Calu3 (cell line): Measurements from ENCODE around the gene DLGAP1. TPM values are rescaled to one million over a fixed set of nuclear protein-coding genes. Genes with fewer than 3 reads are reported as not detected.

Experiments used
- BruUV-seq: library from RNA; stranded (reverse); fragments of 400-500 nt; replicated peaks from 2 replicates; lab custom pipeline; 2021; lab: Mats Ljungman, UMichigan
- CTCF ChIA-PET: fragments of 300-600 bp; sonication (Branson Sonifier 250); formaldehyde crosslinking; loops from one replicate; lab custom pipeline; 2022; ENCODE audit warnings: antibody characterized with exemption; lab: Charles Lee
- DNase-seq: peaks from one replicate; pipeline ENCODE4 v3.0.0; 2022
- H3K27ac Mint-ChIP-seq: one replicate; pipeline ENCODE4 v1.8.0; 2022; ENCODE audit warnings: mixed read lengths; ENCODE audit not compliant: unreplicated experiment
- H3K27me3 Mint-ChIP-seq: one replicate; pipeline ENCODE4 v1.8.0; 2022; ENCODE audit warnings: mixed read lengths; ENCODE audit not compliant: unreplicated experiment
- H3K36me3 Mint-ChIP-seq: one replicate; pipeline ENCODE4 v1.8.0; 2022; ENCODE audit warnings: mild to moderate bottlenecking, moderate library complexity, mixed read lengths; ENCODE audit not compliant: insufficient read depth, unreplicated experiment
- H3K4me1 Mint-ChIP-seq: one replicate; pipeline ENCODE4 v1.8.0; 2022; ENCODE audit warnings: mild to moderate bottlenecking, low read depth, mixed read lengths; ENCODE audit not compliant: unreplicated experiment
- H3K4me3 Mint-ChIP-seq: one replicate; pipeline ENCODE4 v1.8.0; 2022; ENCODE audit warnings: mild to moderate bottlenecking, low read depth, moderate library complexity, mixed read lengths; ENCODE audit not compliant: unreplicated experiment
- H3K9me3 Mint-ChIP-seq: one replicate; pipeline ENCODE4 v1.8.0; 2022; ENCODE audit warnings: low read depth, mixed read lengths; ENCODE audit not compliant: unreplicated experiment
- intact Hi-C: fragments of 100-400 bp; cut with micrococcal nuclease; formaldehyde crosslinking; loops from one replicate; pipeline ENCODE4 v1.10.0; 2022; ENCODE audit not compliant: unreplicated experiment
- microRNA-seq: library from miRNA; unstranded; fragments of <30 nt; microRNA quantifications from one replicate; pipeline ENCODE4 v1.2.0, GENCODE V29; 2022
- total RNA-seq: library from RNA; stranded (reverse); gene quantifications from 2 replicates; pipeline ENCODE4 v1.2.3, GENCODE V29; 2022
- TF ChIP-seq, protein P1 (sequence below): fragments of 200-600 bp; IDR thresholded peaks from one replicate; pipeline ENCODE4 v1.8.0; 2022; ENCODE audit warnings: antibody characterized with exemption; ENCODE audit not compliant: unreplicated experiment

Gene DLGAP1
- total RNA-seq, 1 experiment from 2014 or later, result 9.0 TPM

DNA sequence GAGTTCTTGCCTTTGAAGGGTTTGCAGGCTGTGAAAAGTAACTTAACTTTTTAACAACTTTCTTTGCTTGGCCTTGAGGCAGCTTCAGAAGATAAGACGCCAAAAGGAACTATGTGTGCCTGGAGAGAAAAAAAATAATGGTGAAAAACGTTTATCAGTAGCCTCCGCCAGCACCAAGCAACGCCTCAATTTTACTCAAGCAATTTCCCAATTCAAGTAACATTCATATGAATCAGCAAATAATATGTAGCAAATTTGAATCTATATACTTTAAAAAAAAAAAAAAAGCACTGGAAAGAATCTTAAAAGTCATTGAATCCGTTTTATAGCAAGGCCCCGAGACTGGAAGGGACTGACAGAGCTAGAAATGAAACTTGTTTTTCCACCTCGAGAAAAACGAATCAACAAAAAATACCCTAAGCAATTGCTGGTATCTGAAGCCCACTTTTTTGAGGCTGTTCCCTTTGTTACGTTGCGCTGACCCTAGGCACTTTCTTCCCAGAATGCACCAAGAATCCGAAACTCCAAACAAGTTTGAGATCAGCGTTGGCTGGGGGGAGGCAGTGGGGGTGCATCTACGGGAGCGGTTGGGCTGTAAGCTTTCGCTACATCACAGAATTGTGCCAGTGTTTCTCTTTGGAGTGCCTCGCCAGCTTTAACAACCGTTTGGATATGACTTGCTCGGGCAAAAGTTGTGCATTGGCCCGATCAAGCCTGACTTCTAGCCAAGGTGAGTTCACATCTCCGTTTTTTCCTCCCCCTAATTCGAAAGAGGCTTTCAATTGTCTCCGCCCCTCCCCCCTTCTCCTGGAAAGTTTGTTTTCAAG lies 1007.8 kb downstream of the DLGAP1 start:
- Mint-ChIP-seq H3K27ac (peak overlapping the region; percentile 95), H3K4me3 (peak overlapping the region; percentile 92), H3K27me3 (no peaks in the 10 kb centered on the region), H3K36me3 (peaks cover 56% of the 10 kb centered on the region), H3K9me3 (no peaks in the 10 kb centered on the region), H3K4me1 (peaks cover 7% of the 10 kb centered on the region)
- CTCF ChIA-PET, result interaction anchor here (0.6 to 1.8 kb wide), 12 partner anchors 11 to 279 kb away, joined by 3 to 8 read pairs (median 6); no protein-coding TSS in a partner anchor
- TSS peak; percentile 0 for BruUV-seq
- DNase-seq, result peak; percentile 43
- intact Hi-C loops, result loop anchor here (2.0 to 5.0 kb wide), 2 partner anchors 35 to 164 kb away; no protein-coding TSS in a partner anchor
- TF ChIP-seq, protein P1, sequence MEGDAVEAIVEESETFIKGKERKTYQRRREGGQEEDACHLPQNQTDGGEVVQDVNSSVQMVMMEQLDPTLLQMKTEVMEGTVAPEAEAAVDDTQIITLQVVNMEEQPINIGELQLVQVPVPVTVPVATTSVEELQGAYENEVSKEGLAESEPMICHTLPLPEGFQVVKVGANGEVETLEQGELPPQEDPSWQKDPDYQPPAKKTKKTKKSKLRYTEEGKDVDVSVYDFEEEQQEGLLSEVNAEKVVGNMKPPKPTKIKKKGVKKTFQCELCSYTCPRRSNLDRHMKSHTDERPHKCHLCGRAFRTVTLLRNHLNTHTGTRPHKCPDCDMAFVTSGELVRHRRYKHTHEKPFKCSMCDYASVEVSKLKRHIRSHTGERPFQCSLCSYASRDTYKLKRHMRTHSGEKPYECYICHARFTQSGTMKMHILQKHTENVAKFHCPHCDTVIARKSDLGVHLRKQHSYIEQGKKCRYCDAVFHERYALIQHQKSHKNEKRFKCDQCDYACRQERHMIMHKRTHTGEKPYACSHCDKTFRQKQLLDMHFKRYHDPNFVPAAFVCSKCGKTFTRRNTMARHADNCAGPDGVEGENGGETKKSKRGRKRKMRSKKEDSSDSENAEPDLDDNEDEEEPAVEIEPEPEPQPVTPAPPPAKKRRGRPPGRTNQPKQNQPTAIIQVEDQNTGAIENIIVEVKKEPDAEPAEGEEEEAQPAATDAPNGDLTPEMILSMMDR, result no peak

Small RNAs within 50 kb of the gene (microRNA-seq; reads per million reads assigned to microRNA genes)
- 1.4 reads per million for gene MIR6718
